VCaP (cell line): ENCODE results near the gene ROR1.

Experiments used
- H3K27ac ChIP-seq: fragments of 450-650 bp; 2 replicates; pipeline ENCODE4 v1.5.1; 2017
- TF ChIP-seq, protein P1 (sequence below): fragments of 450-650 bp; conservative IDR thresholded peaks from 2 replicates; pipeline ENCODE4 v1.5.1; 2017; ENCODE audit warnings: mild to moderate bottlenecking, moderate library complexity

ROR1 gene

DNA sequence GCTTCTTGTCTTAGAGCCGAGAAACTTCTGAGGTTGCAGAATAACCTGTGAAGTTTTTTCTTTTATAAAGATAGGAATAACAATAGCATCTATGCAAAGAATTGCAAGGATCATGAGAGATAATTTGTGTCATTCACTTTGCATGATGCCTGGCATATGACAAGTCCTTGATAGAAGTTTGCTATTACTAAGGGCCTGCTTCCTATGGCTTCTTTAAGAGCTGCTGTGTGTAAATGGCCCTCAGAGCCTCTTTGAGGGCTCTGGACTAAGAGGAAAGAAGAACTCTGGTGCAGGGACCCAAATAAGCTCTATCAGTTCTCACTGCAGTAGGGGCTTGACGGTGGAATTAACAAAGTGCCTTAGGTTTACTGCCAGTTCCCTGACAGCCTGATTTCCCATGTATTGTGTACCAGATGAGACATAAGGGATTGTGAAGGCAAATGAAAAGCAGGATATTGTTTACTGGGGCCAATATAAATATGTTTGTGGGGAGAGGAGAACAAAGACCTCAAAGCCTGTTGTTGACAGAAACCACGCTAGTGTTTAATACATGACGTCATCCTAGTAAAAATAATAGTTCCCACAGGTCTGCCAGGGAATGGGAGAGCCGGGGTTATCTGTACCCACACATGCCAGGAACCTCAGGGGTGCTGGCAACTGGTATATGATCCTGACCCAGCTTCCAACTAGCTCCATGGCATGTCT lies 298.4 kb downstream of the ROR1 start:
- H3K27ac ChIP-seq, result no peak overlapping the region
- TF ChIP-seq, protein P1, sequence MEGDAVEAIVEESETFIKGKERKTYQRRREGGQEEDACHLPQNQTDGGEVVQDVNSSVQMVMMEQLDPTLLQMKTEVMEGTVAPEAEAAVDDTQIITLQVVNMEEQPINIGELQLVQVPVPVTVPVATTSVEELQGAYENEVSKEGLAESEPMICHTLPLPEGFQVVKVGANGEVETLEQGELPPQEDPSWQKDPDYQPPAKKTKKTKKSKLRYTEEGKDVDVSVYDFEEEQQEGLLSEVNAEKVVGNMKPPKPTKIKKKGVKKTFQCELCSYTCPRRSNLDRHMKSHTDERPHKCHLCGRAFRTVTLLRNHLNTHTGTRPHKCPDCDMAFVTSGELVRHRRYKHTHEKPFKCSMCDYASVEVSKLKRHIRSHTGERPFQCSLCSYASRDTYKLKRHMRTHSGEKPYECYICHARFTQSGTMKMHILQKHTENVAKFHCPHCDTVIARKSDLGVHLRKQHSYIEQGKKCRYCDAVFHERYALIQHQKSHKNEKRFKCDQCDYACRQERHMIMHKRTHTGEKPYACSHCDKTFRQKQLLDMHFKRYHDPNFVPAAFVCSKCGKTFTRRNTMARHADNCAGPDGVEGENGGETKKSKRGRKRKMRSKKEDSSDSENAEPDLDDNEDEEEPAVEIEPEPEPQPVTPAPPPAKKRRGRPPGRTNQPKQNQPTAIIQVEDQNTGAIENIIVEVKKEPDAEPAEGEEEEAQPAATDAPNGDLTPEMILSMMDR, result no peak

- TF ChIP-seq, protein P1, result no peak
- H3K27ac ChIP-seq, result no peak overlapping the region
Measured at GRCh38 chr1:64073705-64074104, 299.9 kb downstream of the ROR1 start.

DNA sequence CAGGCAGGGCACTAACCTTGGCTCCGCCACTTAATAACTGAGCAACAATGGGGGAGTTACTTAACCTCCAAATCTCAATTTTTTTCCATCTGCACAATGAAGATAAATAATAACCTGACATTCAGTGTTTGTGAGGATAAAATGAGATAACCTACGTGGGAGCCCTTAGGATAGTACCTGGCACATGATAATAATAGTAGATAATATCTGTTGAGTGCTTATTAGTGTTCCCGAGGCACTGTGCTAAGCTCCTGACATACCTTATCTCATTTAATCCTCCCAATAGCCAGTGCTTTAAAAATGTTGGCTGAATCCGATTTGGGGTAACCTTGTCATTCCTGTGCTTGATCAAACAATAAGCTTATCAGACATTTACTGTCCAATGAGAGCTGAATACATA lies 300.9 kb downstream of the ROR1 start:
- TF ChIP-seq, protein P1, result no peak
- no peak overlapping the region for H3K27ac ChIP-seq

GRCh38 chr1:64077281-64077940 lies 303.6 kb downstream of the ROR1 start:
- TF ChIP-seq, protein P1, result no peak
- no peak overlapping the region for H3K27ac ChIP-seq

- H3K27ac ChIP-seq, result no peak overlapping the region
- TF ChIP-seq, protein P1, result no peak
Measured at GRCh38 chr1:64080941-64081562, 307.2 kb downstream of the ROR1 start.

DNA sequence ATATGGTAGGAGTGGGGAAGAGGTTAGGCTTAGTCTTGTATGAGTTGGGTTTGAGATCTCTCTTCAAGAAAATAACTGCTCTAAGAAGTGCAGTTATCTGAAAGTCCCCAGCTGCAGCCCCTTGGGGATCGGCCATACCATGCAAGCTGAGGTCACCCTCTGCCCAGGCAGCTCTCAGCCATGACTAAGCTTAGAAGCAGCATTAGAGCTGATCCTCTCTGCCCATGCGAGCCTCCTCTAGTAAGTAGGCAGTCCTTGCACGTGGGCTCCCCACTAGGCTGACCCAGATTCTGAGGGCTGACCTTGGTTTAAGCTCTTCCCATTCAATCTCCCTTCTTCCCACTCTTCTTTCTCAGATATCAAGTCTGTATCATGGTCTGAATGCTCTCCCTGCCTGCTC lies 308.6 kb downstream of the ROR1 start:
- TF ChIP-seq, protein P1, result no peak
- H3K27ac ChIP-seq, result no peak overlapping the region

DNA sequence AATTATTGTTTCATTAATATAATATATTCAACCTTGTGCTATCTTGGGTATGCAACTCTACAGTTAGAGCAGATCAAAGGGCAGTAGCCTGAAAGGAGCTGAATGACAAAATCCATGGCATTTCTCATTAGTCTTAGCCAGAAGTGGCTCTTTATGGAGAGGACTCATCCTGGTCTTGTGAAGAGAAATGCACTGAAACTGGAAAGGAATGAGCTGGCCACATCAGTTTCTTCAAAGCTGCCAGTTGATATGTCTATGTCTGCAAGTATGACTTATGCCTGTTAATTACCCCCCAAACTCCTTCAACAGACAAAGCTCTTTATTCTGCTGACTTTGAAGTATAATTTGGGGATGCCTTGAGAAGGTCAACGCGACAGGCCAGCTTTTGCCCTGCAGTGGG lies 310.6 kb downstream of the ROR1 start:
- TF ChIP-seq, protein P1, result no peak
- no peak overlapping the region for H3K27ac ChIP-seq
